ENCODE data around the gene DTD2.

DTD2 gene

GRCh38 chr14:31405599-31406232, 51.6 kb downstream of the DTD2 start:
- no peak for DNase-seq (ENCODE audit: low read depth, low spot score)

GRCh38 chr14:31405106-31405505, 52.2 kb downstream of the DTD2 start:
- DNase-seq (ENCODE audit: low read depth, low spot score) = no peak

- DNase-seq (ENCODE audit: low read depth, low spot score) = no peak
Observed at GRCh38 chr14:31403707-31404106, 53.6 kb downstream of the DTD2 start.

GRCh38 chr14:31402764-31403439, 54.4 kb downstream of the DTD2 start:
- DNase-seq (ENCODE audit: low read depth, low spot score) = no peak

GRCh38 chr14:31401369-31401932, 55.9 kb downstream of the DTD2 start:
- DNase-seq (ENCODE audit: low read depth, low spot score) = no peak

- DNase-seq (ENCODE audit: low read depth, low spot score) = no peak
Observed at GRCh38 chr14:31400031-31400638, 57.2 kb downstream of the DTD2 start.
